HEK293 (cell line): ENCODE results near the gene AMZ1.
"Not testable (repeated sequence)": the region's sequence is repeated elsewhere in the genome, so short reads cannot be mapped to it uniquely, and the experiment has no call there.

ENCODE experiments used
- CTCF ChIA-PET: fragments of 350-600 bp; formaldehyde crosslinking; extraction: SDS; loops from one replicate; lab custom pipeline; 2021; ENCODE audit warnings: antibody characterized with exemption; lab: Yijun Ruan, JAX
- POLR2A ChIA-PET: fragments of 300-600 bp; formaldehyde crosslinking; extraction: SDS; loops from one replicate; lab custom pipeline; 2020; ENCODE audit warnings: antibody characterized with exemption, inconsistent platforms; lab: Yijun Ruan, JAX
- H3K27ac ChIP-seq: fragments of 200-500 bp; sonication (Bioruptor generic); 2 replicates; pipeline ENCODE4 v1.5.1; 2014; ENCODE audit warnings: low read depth, low read length, control low read depth, inconsistent platforms; ENCODE audit errors: extremely low read depth
- H3K36me3 ChIP-seq, 2 experiments: fragments of 200-500 bp in 1 of 2; sonication (Bioruptor generic) in 1 of 2; 1 replicate in 1 of 2; 2 replicates in 1 of 2; pipeline ENCODE4 v1.5.1; 2014 to 2017; ENCODE audit warnings: inconsistent platforms in 2 of 2, low read length in 2 of 2; ENCODE audit not compliant: control insufficient read depth in 2 of 2, insufficient read depth in 1 of 2
- H3K4me1 ChIP-seq: fragments of 200-500 bp; sonication (Bioruptor generic); 2 replicates; pipeline ENCODE4 v1.5.1; 2014; ENCODE audit warnings: mild to moderate bottlenecking, low read length, inconsistent platforms; ENCODE audit not compliant: control insufficient read depth, insufficient read depth
- H3K4me3 ChIP-seq: 2 replicates; pipeline ENCODE4 v1.5.1; 2011; ENCODE audit warnings: low read depth, mild to moderate bottlenecking, control low read depth, low read length, moderate library complexity
- H3K9me3 ChIP-seq: fragments of 200-500 bp; sonication (Bioruptor generic); 2 replicates; pipeline ENCODE4 v1.5.1; 2014; ENCODE audit warnings: low read depth, low read length, inconsistent platforms; ENCODE audit not compliant: control insufficient read depth, insufficient read depth
- BCL11A ChIP-seq: fragments of 450-650 bp; formaldehyde crosslinking; IDR thresholded peaks from 2 replicates; pipeline ENCODE4 v1.5.1; 2016; ENCODE audit warnings: low read depth, missing biosample characterization, missing genetic modification characterization
- BCL6B ChIP-seq: fragments of 450-650 bp; formaldehyde crosslinking; IDR thresholded peaks from 2 replicates; pipeline ENCODE4 v1.5.1; 2017; ENCODE audit warnings: missing biosample characterization, missing genetic modification characterization
- HOXA7 ChIP-seq: sonication (generic); formaldehyde crosslinking; IDR thresholded peaks from 2 replicates; pipeline ENCODE4 v1.8.1; 2022; ENCODE audit warnings: missing genetic modification reagents, borderline replicate concordance
- OVOL3 ChIP-seq: fragments of 450-650 bp; formaldehyde crosslinking; IDR thresholded peaks from 2 replicates; pipeline ENCODE4 v1.5.1; 2016; ENCODE audit warnings: missing biosample characterization, missing genetic modification characterization
- YY2 ChIP-seq: fragments of 450-650 bp; formaldehyde crosslinking; IDR thresholded peaks from 2 replicates; pipeline ENCODE4 v1.5.1; 2016; ENCODE audit warnings: missing biosample characterization, missing genetic modification characterization
- ZBTB21 ChIP-seq: fragments of 450-650 bp; formaldehyde crosslinking; IDR thresholded peaks from 2 replicates; pipeline ENCODE4 v1.5.1; 2017; ENCODE audit warnings: missing biosample characterization, missing genetic modification characterization
- ZNF341 ChIP-seq: fragments of 450-650 bp; formaldehyde crosslinking; IDR thresholded peaks from 2 replicates; pipeline ENCODE4; 2016; ENCODE audit warnings: low read depth, missing biosample characterization, missing genetic modification characterization
- ZNF521 ChIP-seq: fragments of 450-650 bp; formaldehyde crosslinking; IDR thresholded peaks from 2 replicates; pipeline ENCODE4 v1.5.1; 2017; ENCODE audit warnings: missing biosample characterization, mild to moderate bottlenecking, missing genetic modification characterization
- ZNF544 ChIP-seq: fragments of 450-650 bp; formaldehyde crosslinking; IDR thresholded peaks from 2 replicates; pipeline ENCODE4 v1.5.0; 2017; ENCODE audit warnings: missing biosample characterization, missing genetic modification characterization
- ZNF654 ChIP-seq: fragments of 450-650 bp; formaldehyde crosslinking; IDR thresholded peaks from 2 replicates; pipeline ENCODE4 v1.5.1; 2016; ENCODE audit warnings: low read depth, missing biosample characterization, missing genetic modification characterization
- ZNF677 ChIP-seq: fragments of 450-650 bp; IDR thresholded peaks from 2 replicates; pipeline ENCODE4 v1.5.0; 2018; ENCODE audit warnings: missing biosample characterization, mild to moderate bottlenecking, missing genetic modification characterization, moderate library complexity
- TF ChIP-seq, protein P1 (sequence below): fragments of 450-650 bp; formaldehyde crosslinking; IDR thresholded peaks from 2 replicates; pipeline ENCODE4 v1.5.1; 2016; ENCODE audit warnings: missing biosample characterization, missing genetic modification characterization, borderline replicate concordance

AMZ1 gene

GRCh38 chr7:2726316-2727018 is 38.5 kb downstream of the AMZ1 start:
- TF ChIP-seq YY2 (tag by site-specific recombination) (no peak), ZNF654 (tag by site-specific recombination) (no peak)
- no peak overlapping the region for H3K27ac ChIP-seq
- H3K4me3 ChIP-seq = no peak overlapping the region
- no peaks in the 10 kb centered on the region for H3K9me3 ChIP-seq
- H3K4me1 ChIP-seq = no peaks in the 10 kb centered on the region
- peaks cover 0 to 29% of the 10 kb centered on the region in 2 experiments; a peak in 2 of 3 replicates for H3K36me3 ChIP-seq
- POLR2A ChIA-PET = no interaction called here
- CTCF ChIA-PET = interaction anchor here (0.6 kb wide), 1 partner anchor 1523 kb away, joined by 3 read pairs; no protein-coding TSS in a partner anchor

- CTCF ChIA-PET = interaction anchor here (0.6 kb wide), 1 partner anchor 133 kb away, joined by 3 read pairs; no protein-coding TSS in a partner anchor
Observed at GRCh38 chr7:2727206-2727605, 39.2 kb downstream of the AMZ1 start.

GRCh38 chr7:2728316-2729030 is 40.5 kb downstream of the AMZ1 start:
- H3K4me1 ChIP-seq = no peaks in the 10 kb centered on the region

More at GRCh38 chr7:2727206-2727605, 39.2 kb downstream of the AMZ1 start:
- not testable (repeated sequence) for H3K4me1 ChIP-seq, H3K27ac ChIP-seq, H3K4me3 ChIP-seq, H3K9me3 ChIP-seq
- H3K36me3 ChIP-seq = peaks cover 0 to 30% of the 10 kb centered on the region in 2 experiments; a peak in 2 of 3 replicates
- POLR2A ChIA-PET = interaction anchor here (0.7 kb wide), 1 partner anchor 173 kb away, joined by 6 read pairs; no protein-coding TSS in a partner anchor

More at GRCh38 chr7:2728316-2729030, 40.5 kb downstream of the AMZ1 start:
- H3K9me3 ChIP-seq = no peaks in the 10 kb centered on the region
- ChIA-PET CTCF (interaction anchor here (1.8 kb wide), 1 partner anchor 9 kb away, joined by 5 read pairs; no protein-coding TSS in a partner anchor), POLR2A (no interaction called here)
- TF ChIP-seq ZNF677 (tag by site-specific recombination) (no peak), ZNF341 (no peak), BCL11A (tag by site-specific recombination) (no peak), ZBTB21 (tag by site-specific recombination) (no peak), OVOL3 (tag by site-specific recombination) (no peak), HOXA7 (CRISPR knock-in tag) (no peak), ZNF544 (tag by site-specific recombination) (no peak), BCL6B (no peak), ZNF521 (tag by site-specific recombination) (no peak)
- TF ChIP-seq, protein P1, sequence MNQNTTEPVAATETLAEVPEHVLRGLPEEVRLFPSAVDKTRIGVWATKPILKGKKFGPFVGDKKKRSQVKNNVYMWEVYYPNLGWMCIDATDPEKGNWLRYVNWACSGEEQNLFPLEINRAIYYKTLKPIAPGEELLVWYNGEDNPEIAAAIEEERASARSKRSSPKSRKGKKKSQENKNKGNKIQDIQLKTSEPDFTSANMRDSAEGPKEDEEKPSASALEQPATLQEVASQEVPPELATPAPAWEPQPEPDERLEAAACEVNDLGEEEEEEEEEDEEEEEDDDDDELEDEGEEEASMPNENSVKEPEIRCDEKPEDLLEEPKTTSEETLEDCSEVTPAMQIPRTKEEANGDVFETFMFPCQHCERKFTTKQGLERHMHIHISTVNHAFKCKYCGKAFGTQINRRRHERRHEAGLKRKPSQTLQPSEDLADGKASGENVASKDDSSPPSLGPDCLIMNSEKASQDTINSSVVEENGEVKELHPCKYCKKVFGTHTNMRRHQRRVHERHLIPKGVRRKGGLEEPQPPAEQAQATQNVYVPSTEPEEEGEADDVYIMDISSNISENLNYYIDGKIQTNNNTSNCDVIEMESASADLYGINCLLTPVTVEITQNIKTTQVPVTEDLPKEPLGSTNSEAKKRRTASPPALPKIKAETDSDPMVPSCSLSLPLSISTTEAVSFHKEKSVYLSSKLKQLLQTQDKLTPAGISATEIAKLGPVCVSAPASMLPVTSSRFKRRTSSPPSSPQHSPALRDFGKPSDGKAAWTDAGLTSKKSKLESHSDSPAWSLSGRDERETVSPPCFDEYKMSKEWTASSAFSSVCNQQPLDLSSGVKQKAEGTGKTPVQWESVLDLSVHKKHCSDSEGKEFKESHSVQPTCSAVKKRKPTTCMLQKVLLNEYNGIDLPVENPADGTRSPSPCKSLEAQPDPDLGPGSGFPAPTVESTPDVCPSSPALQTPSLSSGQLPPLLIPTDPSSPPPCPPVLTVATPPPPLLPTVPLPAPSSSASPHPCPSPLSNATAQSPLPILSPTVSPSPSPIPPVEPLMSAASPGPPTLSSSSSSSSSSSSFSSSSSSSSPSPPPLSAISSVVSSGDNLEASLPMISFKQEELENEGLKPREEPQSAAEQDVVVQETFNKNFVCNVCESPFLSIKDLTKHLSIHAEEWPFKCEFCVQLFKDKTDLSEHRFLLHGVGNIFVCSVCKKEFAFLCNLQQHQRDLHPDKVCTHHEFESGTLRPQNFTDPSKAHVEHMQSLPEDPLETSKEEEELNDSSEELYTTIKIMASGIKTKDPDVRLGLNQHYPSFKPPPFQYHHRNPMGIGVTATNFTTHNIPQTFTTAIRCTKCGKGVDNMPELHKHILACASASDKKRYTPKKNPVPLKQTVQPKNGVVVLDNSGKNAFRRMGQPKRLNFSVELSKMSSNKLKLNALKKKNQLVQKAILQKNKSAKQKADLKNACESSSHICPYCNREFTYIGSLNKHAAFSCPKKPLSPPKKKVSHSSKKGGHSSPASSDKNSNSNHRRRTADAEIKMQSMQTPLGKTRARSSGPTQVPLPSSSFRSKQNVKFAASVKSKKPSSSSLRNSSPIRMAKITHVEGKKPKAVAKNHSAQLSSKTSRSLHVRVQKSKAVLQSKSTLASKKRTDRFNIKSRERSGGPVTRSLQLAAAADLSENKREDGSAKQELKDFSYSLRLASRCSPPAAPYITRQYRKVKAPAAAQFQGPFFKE (tag by site-specific recombination) = no peak
- H3K4me3 ChIP-seq = no peak overlapping the region
- no peak overlapping the region for H3K27ac ChIP-seq
- H3K36me3 ChIP-seq = peaks cover 0 to 30% of the 10 kb centered on the region in 2 experiments; a peak in 2 of 3 replicates
